HCT116 (cell line): ENCODE results near the gene TRABD.

Experiments
- CBX3 ChIP-seq: IDR thresholded peaks from 2 replicates; pipeline ENCODE4 v1.6.1; 2012; ENCODE audit warnings: low read depth
- CEBPB ChIP-seq: IDR thresholded peaks from 2 replicates; pipeline ENCODE4 v1.6.1; 2012; ENCODE audit warnings: low read depth
- EGR1 ChIP-seq: IDR thresholded peaks from 2 replicates; pipeline ENCODE4 v1.6.1; 2012; ENCODE audit warnings: low read depth
- EZH2 ChIP-seq: fragments of 200-600 bp; sonication (generic); IDR thresholded peaks from 2 replicates; pipeline ENCODE4 v1.6.1; 2017; ENCODE audit warnings: antibody characterized with exemption, mixed run types
- EZH2phosphoT487 ChIP-seq: fragments of 200-600 bp; IDR thresholded peaks from 2 replicates; pipeline ENCODE4 v1.6.1; 2018; ENCODE audit warnings: antibody characterized with exemption, borderline replicate concordance
- POLR2A ChIP-seq: IDR thresholded peaks from 2 replicates; pipeline ENCODE4 v1.7.0; 2011; ENCODE audit warnings: borderline replicate concordance; ENCODE audit not compliant: insufficient read depth, insufficient read length; ENCODE audit errors: extremely low read depth
- POLR2AphosphoS5 ChIP-seq: IDR thresholded peaks from 2 replicates; pipeline ENCODE4 v1.6.1; 2011; ENCODE audit warnings: mild to moderate bottlenecking, low read depth, low read length, moderate library complexity
- RAD21 ChIP-seq: IDR thresholded peaks from 2 replicates; pipeline ENCODE4 v1.6.1; 2012; ENCODE audit warnings: low read depth, mild to moderate bottlenecking
- SRF ChIP-seq: IDR thresholded peaks from 2 replicates; pipeline ENCODE4 v1.6.1; 2012; ENCODE audit warnings: low read depth
- YY1 ChIP-seq: IDR thresholded peaks from 2 replicates; pipeline ENCODE4 v1.6.1; 2011; ENCODE audit warnings: low read length, low read depth, moderate library complexity, mild to moderate bottlenecking; ENCODE audit not compliant: insufficient replicate concordance; ENCODE audit errors: extremely low read depth
- ZFX ChIP-seq: fragments of 450-650 bp; IDR thresholded peaks from 2 replicates; pipeline ENCODE4 v1.6.1; 2017
- ZNF274 ChIP-seq: fragments of 200-500 bp; sonication (Bioruptor generic); IDR thresholded peaks from 2 replicates; pipeline ENCODE4 v1.6.1; 2014; ENCODE audit warnings: mild to moderate bottlenecking, low read depth, low read length, inconsistent platforms
- TF ChIP-seq, protein P1 (sequence below): IDR thresholded peaks from 2 replicates; pipeline ENCODE4 v1.6.1; 2012
- TF ChIP-seq, protein P2 (sequence below), 3 experiments: fragments of 200-600 bp in 1 of 3; sonication (generic) in 1 of 3; IDR thresholded peaks in 2 of 3; conservative IDR thresholded peaks in 1 of 3; 2 replicates each; pipeline ENCODE4 v1.5.1; 2012 to 2017; ENCODE audit warnings: low read depth in 2 of 3, low read length in 2 of 3, antibody characterized with exemption in 1 of 3, borderline replicate concordance in 1 of 3, control low read depth in 1 of 3, mild to moderate bottlenecking in 1 of 3, mixed read lengths in 1 of 3, mixed run types in 1 of 3, moderate library complexity in 1 of 3; ENCODE audit not compliant: insufficient read depth in 1 of 3

DNA sequence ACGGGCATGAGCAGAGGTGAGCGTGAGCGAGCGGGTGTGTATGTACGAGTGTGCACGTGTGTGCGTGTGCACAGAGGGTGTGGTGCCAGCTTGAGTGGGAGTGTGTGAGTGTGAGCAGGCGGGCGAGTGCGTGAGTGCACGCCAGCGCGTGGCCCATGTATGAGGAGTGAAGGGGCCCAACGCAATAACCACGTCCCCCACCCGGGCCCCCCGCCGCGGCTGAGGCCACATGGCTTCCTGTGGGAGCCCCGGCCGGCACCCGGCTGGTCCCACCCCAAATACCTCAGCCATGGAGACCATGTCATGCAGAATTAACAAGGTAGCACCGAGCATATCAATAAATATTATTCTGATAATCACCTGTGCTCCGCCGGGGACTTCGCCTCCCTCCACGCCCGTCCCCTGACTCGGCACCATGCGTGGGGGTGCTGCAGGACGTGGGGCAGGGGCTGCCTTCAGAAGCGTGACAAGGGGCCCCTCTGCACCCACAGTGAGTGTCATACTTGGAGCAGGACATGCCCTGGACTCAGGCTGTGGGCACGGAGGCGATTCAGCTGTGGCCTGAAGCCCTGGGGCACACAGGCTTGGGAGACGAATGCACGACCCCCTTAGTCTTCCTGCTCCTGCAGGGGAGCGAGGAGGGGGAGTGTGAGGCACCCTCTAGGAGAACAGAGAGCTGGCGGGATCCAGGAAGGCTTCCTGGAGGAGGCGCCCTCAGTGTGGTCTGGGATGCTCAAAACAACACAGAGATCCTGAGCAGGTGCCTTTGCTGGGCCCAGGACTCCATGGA is 5.6 kb upstream of the TRABD start:
- TF ChIP-seq, protein P1, sequence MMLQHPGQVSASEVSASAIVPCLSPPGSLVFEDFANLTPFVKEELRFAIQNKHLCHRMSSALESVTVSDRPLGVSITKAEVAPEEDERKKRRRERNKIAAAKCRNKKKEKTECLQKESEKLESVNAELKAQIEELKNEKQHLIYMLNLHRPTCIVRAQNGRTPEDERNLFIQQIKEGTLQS, result no peak
- TF ChIP-seq POLR2A, result no peak
- no peak for TF ChIP-seq CEBPB
- TF ChIP-seq, protein P2, sequence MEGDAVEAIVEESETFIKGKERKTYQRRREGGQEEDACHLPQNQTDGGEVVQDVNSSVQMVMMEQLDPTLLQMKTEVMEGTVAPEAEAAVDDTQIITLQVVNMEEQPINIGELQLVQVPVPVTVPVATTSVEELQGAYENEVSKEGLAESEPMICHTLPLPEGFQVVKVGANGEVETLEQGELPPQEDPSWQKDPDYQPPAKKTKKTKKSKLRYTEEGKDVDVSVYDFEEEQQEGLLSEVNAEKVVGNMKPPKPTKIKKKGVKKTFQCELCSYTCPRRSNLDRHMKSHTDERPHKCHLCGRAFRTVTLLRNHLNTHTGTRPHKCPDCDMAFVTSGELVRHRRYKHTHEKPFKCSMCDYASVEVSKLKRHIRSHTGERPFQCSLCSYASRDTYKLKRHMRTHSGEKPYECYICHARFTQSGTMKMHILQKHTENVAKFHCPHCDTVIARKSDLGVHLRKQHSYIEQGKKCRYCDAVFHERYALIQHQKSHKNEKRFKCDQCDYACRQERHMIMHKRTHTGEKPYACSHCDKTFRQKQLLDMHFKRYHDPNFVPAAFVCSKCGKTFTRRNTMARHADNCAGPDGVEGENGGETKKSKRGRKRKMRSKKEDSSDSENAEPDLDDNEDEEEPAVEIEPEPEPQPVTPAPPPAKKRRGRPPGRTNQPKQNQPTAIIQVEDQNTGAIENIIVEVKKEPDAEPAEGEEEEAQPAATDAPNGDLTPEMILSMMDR (IDR thresholded peaks at IDR 0.05 in 2 of 3, conservative IDR thresholded peaks at IDR 0.05 in 1 of 3; ENCODE audit: borderline replicate concordance in 1 of 3, insufficient read depth in 1 of 3, low read depth in 2 of 3, low read length in 2 of 3), result no peak
- no peak for TF ChIP-seq EZH2
- no peak for TF ChIP-seq ZFX
- TF ChIP-seq SRF, result no peak
- TF ChIP-seq POLR2AphosphoS5, result no peak
- TF ChIP-seq EGR1, result no peak
- no peak for TF ChIP-seq RAD21
- no peak for TF ChIP-seq EZH2phosphoT487
- no peak for TF ChIP-seq ZNF274
- no peak for TF ChIP-seq CBX3
- no peak for TF ChIP-seq YY1
